ENCODE results near the gene MTNR1B. TPM values are rescaled to one million over a fixed set of nuclear protein-coding genes. Genes with fewer than 3 reads are reported as not detected.

MTNR1B gene
- polyA plus RNA-seq, 5 donors, result not detected

DNA sequence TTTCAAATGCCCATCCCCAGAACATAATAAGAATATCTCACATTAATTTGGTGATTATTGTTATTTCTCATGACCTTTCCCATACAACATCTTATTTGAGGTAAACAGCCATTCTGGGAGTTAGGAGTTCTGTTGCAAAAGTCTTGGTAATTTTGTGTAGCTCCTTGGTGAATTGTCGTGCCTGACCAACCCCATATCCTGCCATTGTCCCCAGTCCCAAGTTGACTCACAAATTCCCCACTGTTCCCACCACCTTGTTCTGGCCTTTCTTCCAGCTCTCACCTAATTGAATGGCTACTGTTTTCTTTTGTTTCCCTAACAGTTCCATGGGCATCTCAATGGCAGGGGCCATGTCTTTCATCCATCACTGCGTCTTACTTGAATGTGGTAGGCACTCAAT is 8.0 kb downstream of the MTNR1B start:
- no peak for DNase-seq

- no peak for DNase-seq
Observed at GRCh38 chr11:92978271-92979111, 9.0 kb downstream of the MTNR1B start.

DNA sequence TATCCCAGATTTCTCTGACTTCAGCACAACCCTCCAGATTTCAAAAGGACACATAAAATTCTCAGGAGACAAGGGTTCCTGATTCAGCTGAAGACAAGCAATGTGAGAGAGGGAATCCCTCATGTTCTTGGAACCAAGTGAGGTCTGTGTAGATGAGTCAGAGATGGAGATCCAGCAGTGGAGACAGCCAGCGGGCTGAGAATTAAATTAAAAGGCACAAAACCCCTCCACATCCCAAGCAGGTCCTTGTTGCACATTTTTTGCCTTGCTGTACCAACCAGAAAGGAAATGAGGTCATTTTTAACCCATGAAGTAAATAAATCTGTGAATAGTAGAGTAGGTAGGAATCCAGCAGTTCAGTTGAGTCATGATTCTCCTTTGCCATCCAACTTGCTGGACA is 9.7 kb downstream of the MTNR1B start:
- no peak for DNase-seq

DNA sequence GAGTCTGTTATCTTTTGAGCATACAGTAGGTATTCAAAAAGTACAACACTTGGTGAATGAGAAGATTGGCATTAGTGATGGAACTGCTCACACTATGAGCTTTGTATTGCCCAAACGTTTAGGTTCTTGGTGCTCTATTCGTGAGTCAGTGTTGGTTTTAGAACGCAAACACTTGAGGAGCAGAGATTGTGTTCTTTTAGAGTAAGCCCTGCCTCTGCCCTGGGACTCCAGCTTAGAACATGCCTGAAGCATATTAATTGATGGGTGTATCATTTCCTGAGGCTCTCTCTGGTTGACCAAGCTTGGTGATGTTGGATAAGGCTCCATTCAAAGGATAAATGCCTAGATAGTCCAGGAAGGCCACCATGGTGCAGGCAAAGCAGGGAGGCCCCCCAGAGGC is 10.9 kb downstream of the MTNR1B start:
- DNase-seq, result no peak

GRCh38 chr11:92981508-92982043 is 12.1 kb downstream of the MTNR1B start:
- no peak for DNase-seq

GRCh38 chr11:92986585-92986984 is 17.1 kb downstream of the MTNR1B start:
- no peak for DNase-seq

GRCh38 chr11:92993004-92993403 is 23.6 kb downstream of the MTNR1B start:
- DNase-seq, result no peak

DNA sequence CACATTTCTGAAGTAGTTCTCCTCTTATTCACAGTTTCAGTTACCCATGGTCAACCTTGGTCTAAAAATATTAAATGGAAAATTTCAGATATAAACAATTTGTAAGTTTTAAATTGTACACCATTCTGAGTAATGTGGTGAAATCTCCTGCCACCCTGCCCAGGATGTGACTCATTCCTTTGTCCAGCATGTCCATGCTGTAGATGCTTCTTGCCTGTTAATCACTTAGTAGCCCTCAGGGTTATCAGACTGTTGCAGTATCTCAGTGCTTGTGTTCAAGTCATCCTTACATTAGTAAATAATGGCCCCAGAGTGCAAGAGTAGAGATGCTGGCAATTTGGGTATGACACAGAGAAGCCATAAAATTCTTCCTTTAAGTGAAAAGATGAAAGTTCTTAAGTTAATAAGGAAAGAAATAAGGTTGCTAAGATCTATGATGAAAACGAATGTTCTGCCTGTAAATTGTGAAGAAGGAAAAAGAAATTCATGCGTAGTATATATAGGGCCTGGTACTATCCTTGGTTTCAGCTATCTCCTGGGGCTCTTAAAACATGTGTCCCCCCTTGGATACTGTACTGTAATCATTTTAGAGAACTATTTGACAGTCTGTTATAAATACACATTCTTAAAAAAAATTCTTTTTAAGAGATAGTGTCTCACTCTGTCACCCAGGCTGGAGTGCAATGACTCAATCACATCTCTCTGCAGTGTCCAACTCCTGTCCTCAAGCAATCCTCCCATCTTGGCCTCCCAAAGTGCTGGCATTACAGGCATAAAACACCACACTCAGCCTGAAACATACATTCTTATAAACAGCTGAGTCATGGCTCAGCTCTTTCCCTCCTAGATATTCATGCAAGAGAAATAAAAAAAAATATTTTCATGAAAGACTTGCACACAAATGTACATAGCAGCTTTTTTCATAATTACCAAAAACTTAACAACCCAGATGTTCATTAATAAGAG is 31.3 kb downstream of the MTNR1B start:
- DNase-seq, result no peak

- no peak for DNase-seq
Observed at GRCh38 chr11:93001806-93002205, 32.4 kb downstream of the MTNR1B start.

- DNase-seq, result no peak
Observed at GRCh38 chr11:93002380-93002779, 32.9 kb downstream of the MTNR1B start.

DNA sequence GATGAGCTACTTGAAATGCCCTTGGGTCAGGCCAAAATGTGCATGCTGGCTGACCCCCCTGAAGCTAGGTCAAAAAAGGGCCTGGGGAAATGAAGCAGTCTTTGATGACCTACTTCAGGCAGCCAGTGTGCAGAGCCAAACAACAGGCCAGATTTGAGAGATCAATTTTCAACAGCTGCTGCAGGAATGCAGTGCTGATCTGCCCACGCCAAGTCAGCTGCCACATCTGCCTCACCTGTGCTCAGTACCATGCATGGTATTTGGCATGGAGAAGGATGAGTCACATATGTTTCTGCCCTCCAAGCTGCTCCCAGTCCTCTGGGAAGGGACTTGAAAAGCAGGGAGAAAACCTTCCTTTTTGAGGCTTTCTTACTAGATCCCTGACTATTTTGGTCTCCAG is 35.8 kb downstream of the MTNR1B start:
- no peak for DNase-seq

DNA sequence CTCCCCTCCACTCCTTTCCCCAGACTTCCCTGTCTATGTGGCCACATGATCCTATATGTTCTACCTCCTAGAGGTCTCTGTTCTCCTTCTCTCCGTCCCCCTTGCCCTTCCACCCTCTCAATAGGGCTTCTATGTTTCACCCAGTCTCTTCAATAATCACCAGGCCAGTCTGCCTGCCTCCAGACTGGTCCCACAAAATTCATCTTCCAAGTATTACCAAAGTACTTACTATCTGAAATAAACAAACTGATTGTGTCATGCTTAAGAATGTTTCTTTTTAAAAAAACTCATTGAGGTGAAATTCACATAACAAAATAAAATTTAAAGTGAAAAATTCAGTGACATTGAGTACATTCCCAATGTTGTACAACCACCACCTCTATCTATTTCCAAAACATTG is 44.2 kb downstream of the MTNR1B start:
- no peak for DNase-seq

GRCh38 chr11:93016595-93016994 is 47.1 kb downstream of the MTNR1B start:
- no peak for DNase-seq

DNA sequence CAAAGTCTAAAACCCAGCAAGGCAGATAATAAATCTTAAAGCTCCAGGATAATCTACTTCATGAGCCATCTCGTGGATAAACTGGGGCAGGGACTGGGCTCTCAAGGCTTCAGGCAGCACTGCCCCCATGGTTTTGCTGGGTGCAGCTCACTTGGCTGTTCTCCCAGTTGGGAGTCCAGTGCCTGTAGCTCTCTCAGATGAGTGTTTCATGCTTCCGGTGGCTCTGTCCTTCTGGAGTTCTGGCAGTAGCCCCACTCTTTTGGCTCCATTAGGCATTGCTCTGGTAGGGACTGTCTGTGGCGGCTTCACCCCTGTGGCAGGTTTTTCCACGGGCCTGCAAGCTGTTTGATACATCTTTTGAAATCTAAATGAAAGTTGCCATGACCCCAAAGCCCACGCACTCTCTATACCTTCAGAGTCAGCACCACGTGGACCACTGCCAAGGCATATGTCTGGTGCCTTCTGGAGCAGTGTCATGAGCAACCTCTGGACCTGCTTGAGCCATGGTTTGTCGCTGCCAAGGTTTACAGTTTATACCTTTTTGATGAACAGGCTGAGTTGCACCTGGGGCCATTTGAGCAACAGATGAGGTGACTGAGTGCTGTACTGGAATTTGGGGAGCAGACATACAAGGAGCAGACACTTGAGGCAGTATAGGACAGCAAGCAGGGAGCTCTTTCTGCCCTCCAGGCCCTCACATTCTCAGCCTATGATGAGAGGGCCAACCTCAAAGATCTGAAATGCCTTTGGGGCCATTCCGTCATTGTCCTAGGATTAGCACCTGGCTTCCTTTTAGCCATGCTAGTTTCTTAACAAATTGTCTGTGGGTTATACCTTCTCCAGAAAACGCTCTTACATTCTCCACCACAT is 48.6 kb downstream of the MTNR1B start:
- no peak for DNase-seq

DNA sequence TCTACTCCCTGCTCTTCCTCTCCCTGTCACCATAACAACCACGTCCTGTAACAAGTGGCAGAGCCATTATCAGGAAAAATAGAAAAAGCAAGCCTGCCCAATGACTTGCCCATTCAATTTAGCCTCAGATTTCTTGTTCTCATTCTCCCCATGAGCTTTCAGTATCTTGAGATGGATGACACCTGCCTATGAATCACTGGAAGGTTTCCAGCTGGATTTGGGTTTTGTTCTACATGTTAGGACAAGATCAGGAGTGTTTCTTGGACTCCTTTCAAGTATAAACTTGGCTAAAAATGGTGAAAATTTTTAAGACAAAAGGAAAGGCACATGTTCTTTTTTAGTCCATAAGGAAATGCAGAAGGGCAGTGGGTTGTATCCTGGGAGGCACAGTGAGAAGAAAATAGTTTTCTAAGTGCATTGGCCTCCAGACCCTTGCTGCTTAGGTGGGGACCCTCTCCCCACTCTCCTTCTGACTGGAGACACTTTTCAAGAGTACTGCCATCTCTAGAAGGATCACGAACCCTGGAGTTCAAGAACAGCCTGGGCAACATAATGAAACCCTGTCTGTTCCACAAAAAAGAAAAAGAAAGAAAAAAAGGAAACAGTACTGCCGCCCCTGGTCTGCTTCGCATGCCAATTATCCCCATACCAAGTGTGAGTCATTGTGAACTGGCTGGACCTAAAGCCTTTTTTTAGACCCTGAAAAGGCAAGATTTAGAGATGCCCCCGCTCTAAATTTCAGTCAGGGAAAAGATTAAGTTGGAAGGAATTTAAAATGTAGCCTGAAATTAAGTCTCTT is 51.0 kb downstream of the MTNR1B start:
- DNase-seq, result no peak

DNA sequence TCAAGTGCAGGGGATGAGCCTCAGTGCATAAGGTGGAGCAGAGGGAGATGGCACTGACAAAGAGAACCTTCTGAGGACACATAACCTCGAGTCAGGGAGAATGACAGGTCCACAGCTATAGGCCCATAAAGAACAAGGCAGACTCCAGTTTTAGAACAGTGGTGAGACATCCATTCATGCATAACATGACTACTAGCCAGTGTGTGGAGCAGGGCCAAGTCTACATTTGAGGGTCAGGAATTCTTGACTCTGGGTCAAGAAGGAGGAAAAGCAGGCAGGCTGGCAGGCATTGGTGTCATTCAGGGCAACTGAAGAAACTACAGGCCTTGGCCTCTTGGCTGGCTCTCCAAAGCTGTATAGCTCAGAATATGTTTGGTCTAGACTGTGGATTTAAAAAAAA is 54.9 kb downstream of the MTNR1B start:
- no peak for DNase-seq

- DNase-seq, result no peak
Observed at GRCh38 chr11:93025558-93026255, 56.3 kb downstream of the MTNR1B start.

GRCh38 chr11:93028960-93029522 is 59.6 kb downstream of the MTNR1B start:
- no peak for DNase-seq

DNA sequence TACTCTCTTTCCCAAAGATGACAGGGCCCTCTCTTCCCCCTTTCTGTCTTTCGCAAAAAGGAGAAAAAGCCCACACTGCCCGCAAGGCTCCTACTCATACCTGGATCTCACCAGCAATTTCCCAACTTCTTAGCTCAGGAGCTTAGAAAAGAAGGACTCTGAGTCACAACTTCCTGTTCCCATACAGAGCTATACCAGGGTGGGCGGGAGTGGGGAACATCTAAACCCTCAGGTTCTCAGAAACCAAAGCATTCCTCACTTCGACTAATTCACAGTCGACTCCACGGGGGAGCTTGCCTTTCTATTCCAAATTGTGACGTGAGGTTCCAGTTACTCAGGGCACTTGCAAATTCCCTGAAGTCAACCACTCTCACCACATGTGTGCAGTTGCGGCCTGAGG is 61.9 kb downstream of the MTNR1B start:
- DNase-seq, result no peak

Data from right lung (tissue), 5 donors.